Nephron (organoid): Measurements from ENCODE around the gene EBI3.
"Not testable (repeated sequence)": the region's sequence is repeated elsewhere in the genome, so short reads cannot be mapped to it uniquely, and the experiment has no call there.

Experiments
- H3K27ac Mint-ChIP-seq, 3 experiments: 2 replicates each; pipeline ENCODE4 v1.8.0; 2020; ENCODE audit warnings: mixed read lengths in 3 of 3, mild to moderate bottlenecking in 2 of 3, moderate library complexity in 1 of 3
- H3K27me3 Mint-ChIP-seq: 2 replicates; pipeline ENCODE4 v1.8.0; 2021; ENCODE audit warnings: low read depth, mild to moderate bottlenecking, moderate library complexity, mixed read lengths
- H3K36me3 Mint-ChIP-seq: 2 replicates; pipeline ENCODE4 v1.8.0; 2020; ENCODE audit warnings: low read depth, mixed read lengths
- H3K4me1 Mint-ChIP-seq: 2 replicates; pipeline ENCODE4 v1.8.0; 2020; ENCODE audit warnings: mixed read lengths
- H3K4me3 Mint-ChIP-seq, 3 experiments: 2 replicates each; pipeline ENCODE4 v1.8.0; 2020; ENCODE audit warnings: mild to moderate bottlenecking in 3 of 3, mixed read lengths in 3 of 3, moderate library complexity in 2 of 3
- H3K9me3 Mint-ChIP-seq: 2 replicates; pipeline ENCODE4 v1.8.0; 2020; ENCODE audit warnings: mixed read lengths
- CTCF ChIP-seq, 3 experiments: fragments of 200-600 bp; sonication (generic); IDR thresholded peaks; one replicate each; pipeline ENCODE4 v1.5.0; 2021; ENCODE audit warnings: antibody characterized with exemption in 3 of 3; ENCODE audit not compliant: unreplicated experiment in 3 of 3

Gene EBI3

DNA sequence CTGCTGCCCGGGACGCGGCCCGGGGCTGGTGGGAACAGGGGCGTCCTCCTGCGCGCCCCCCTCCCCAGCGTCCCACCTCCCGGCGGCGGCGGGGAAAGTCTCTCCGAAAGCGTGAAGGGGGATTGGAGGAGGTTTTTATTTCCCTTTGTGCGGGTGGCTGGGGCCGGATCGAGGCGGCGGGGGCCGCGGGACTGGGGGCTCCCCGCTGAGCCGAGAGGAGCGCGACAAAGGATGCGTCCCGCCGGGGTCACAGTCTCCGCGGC, 49.9 kb downstream of the EBI3 start:
- Mint-ChIP-seq H3K36me3 (no peaks in the 10 kb centered on the region), H3K27me3 (peaks cover 53% of the 10 kb centered on the region), H3K27ac (no peak overlapping the region), H3K4me3 (peak overlapping the region in 2 of 3 experiments; percentile 38 to 56), H3K4me1 (peaks cover 9% of the 10 kb centered on the region), H3K9me3 (no peaks in the 10 kb centered on the region)
- TF ChIP-seq CTCF (IDR thresholded peaks at IDR 0.05; ENCODE audit: unreplicated experiment in 3 of 3), result no peak

- no peak for TF ChIP-seq CTCF (IDR thresholded peaks at IDR 0.05; ENCODE audit: unreplicated experiment in 3 of 3)
- Mint-ChIP-seq H3K9me3 (no peaks in the 10 kb centered on the region), H3K27me3 (peaks cover 59% of the 10 kb centered on the region), H3K27ac (no peak overlapping the region), H3K4me1 (peaks cover 14% of the 10 kb centered on the region), H3K4me3 (peak overlapping the region; percentile 87 to 92 (median 91)), H3K36me3 (no peaks in the 10 kb centered on the region)
Measured at GRCh38 chr19:4279530-4280422, 50.5 kb downstream of the EBI3 start.

- Mint-ChIP-seq H3K4me3 (peak overlapping the region in 2 of 3 experiments; percentile 40 to 58), H3K27me3 (peaks cover 62% of the 10 kb centered on the region), H3K4me1 (peaks cover 11% of the 10 kb centered on the region), H3K27ac (no peak overlapping the region), H3K36me3 (no peaks in the 10 kb centered on the region), H3K9me3 (no peaks in the 10 kb centered on the region)
- TF ChIP-seq CTCF (IDR thresholded peaks at IDR 0.05; ENCODE audit: unreplicated experiment in 3 of 3), result no peak
Measured at GRCh38 chr19:4284176-4284958, 55.0 kb downstream of the EBI3 start.

GRCh38 chr19:4284974-4285373, 55.7 kb downstream of the EBI3 start:
- TF ChIP-seq CTCF (IDR thresholded peaks at IDR 0.05; ENCODE audit: unreplicated experiment in 3 of 3), result no peak
- H3K27ac Mint-ChIP-seq, result no peak overlapping the region
- H3K9me3 Mint-ChIP-seq, result no peaks in the 10 kb centered on the region
- H3K4me1 Mint-ChIP-seq, result peaks cover 11% of the 10 kb centered on the region
- no peaks in the 10 kb centered on the region for H3K36me3 Mint-ChIP-seq
- H3K4me3 Mint-ChIP-seq, result no peak overlapping the region
- peaks cover 58% of the 10 kb centered on the region for H3K27me3 Mint-ChIP-seq

DNA sequence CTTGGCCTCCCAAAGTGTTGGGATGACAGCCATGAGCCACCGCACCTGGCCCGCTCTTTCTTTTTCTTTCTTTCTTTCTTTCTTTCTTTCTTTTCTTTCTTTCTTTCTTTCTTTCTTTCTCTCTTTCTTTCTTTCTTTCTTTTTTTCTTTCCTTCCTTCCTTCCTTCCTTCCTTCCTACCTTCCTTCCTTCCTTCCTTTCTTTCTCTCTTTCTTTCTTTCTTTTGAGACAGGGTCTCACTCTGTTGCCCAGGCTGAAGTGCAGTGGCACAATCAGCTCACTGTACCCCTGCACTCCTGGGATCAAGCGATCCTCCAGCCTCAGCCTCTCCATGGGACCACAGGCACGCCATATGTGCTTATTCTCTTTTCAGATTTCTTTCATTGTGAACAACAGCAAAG, 56.8 kb downstream of the EBI3 start:
- H3K36me3 Mint-ChIP-seq, result not testable (repeated sequence)

More for the DNA sequence above, 56.8 kb downstream of the EBI3 start:
- not testable (repeated sequence) for H3K4me3 Mint-ChIP-seq, H3K9me3 Mint-ChIP-seq, H3K27ac Mint-ChIP-seq
- Mint-ChIP-seq H3K27me3 (peaks cover 50% of the 10 kb centered on the region), H3K4me1 (peaks cover 11% of the 10 kb centered on the region)
